K562 (cell line): ENCODE results near the gene ACKR3. TPM values are rescaled to one million over a fixed set of nuclear protein-coding genes. Genes with fewer than 3 reads are reported as not detected.

Source experiments
- ATAC-seq: fragments of 200-7000 bp; cut with Tn5 transposase; 3 replicates; pipeline ENCODE4 v1.9.1; 2020; ENCODE audit warnings: moderate library complexity
- BruUV-seq: library from RNA; stranded (reverse); fragments of 400-500 nt; replicated peaks from 2 replicates; lab custom pipeline; 2021; lab: Mats Ljungman, UMichigan
- CTCF ChIA-PET: fragments of 300-600 bp; formaldehyde crosslinking; extraction: SDS; loops from one replicate; lab custom pipeline; 2021; ENCODE audit warnings: low intra/inter-chr PET ratio; lab: Yijun Ruan, JAX
- POLR2A ChIA-PET: fragments of 300-600, 350-650 bp; sonication (Branson Sonifier 250); formaldehyde crosslinking; extraction: SDS; loops from one replicate; lab custom pipeline; 2021; ENCODE audit warnings: antibody characterized with exemption, inconsistent platforms; lab: Yijun Ruan, JAX
- DNase-seq, 4 experiments: peaks; one replicate each; pipeline versions ENCODE4 v3.0.0 to v3.0.0-alpha.2; 2011 to 2018; ENCODE audit warnings: low spot score in 3 of 4, mixed read lengths in 3 of 4; ENCODE audit errors: extremely low read depth in 1 of 4
- FAIRE-seq: peaks from 2 replicates; lab custom pipeline; 2011; peaks lifted over from hg19 to GRCh38; lab: Jason Lieb, UNC
- H2AFZ ChIP-seq: 2 replicates; pipeline ENCODE4 v1.6.0; 2011; ENCODE audit warnings: low read depth, low read length, control low read depth, inconsistent platforms
- H3K27ac ChIP-seq: fragments of 200-600 bp; 3 replicates; pipeline ENCODE4 v1.8.0; 2011; ENCODE audit warnings: low read depth, mild to moderate bottlenecking, control low read depth, inconsistent platforms, low read length, moderate library complexity, mixed read lengths; ENCODE audit errors: extremely low read depth
- H3K27me3 ChIP-seq, 2 experiments: fragments of 300-600 bp in 1 of 2; 2 replicates in 1 of 2; 3 replicates in 1 of 2; pipeline versions ENCODE4 v1.6.0 to v1.8.0; 2011; ENCODE audit warnings: inconsistent platforms in 2 of 2, low read length in 2 of 2, mild to moderate bottlenecking in 1 of 2, mixed read lengths in 1 of 2, moderate library complexity in 1 of 2; ENCODE audit not compliant: control insufficient read depth in 2 of 2, insufficient read depth in 2 of 2
- H3K36me3 ChIP-seq: fragments of 300-600 bp; 3 replicates; pipeline ENCODE4 v1.8.0; 2011; ENCODE audit warnings: mild to moderate bottlenecking, low read length, inconsistent platforms; ENCODE audit not compliant: control insufficient read depth, insufficient read depth
- H3K4me1 ChIP-seq, 2 experiments: fragments of 200-600 bp in 1 of 2; replicated peaks in 1 of 2; 2 replicates in 1 of 2; 3 replicates in 1 of 2; pipeline versions ENCODE4 v1.5.1 to v1.8.0; 2011; ENCODE audit warnings: inconsistent platforms in 2 of 2, low read length in 2 of 2, mild to moderate bottlenecking in 1 of 2, mixed read lengths in 1 of 2, moderate library complexity in 1 of 2; ENCODE audit not compliant: control insufficient read depth in 2 of 2, insufficient read depth in 2 of 2
- H3K4me2 ChIP-seq: 2 replicates; pipeline ENCODE4 v1.6.1; 2011; ENCODE audit warnings: low read length, control low read depth, inconsistent platforms, mixed read lengths; ENCODE audit not compliant: insufficient read depth
- H3K4me3 ChIP-seq: fragments of 200-600 bp; sonication (generic), shearing (Covaris generic); 2 replicates; pipeline ENCODE4 v1.5.1; 2016; ENCODE audit warnings: control low read depth, inconsistent platforms
- H3K79me2 ChIP-seq: fragments of 200-600 bp; 3 replicates; pipeline ENCODE4 v1.8.0; 2011; ENCODE audit warnings: low read length, inconsistent platforms; ENCODE audit not compliant: control insufficient read depth, insufficient read depth
- H3K9ac ChIP-seq, 2 experiments: 2 replicates each; pipeline versions ENCODE4 v1.6.0 to v1.6.1; 2011; ENCODE audit warnings: low read depth in 2 of 2, low read length in 2 of 2, control low read depth in 1 of 2, inconsistent platforms in 1 of 2, mild to moderate bottlenecking in 1 of 2, mixed read lengths in 1 of 2; ENCODE audit not compliant: insufficient read depth in 1 of 2
- H3K9me1 ChIP-seq: one replicate; pipeline ENCODE4 v1.6.0; 2011; ENCODE audit warnings: inconsistent platforms, mild to moderate bottlenecking, low read length, moderate library complexity; ENCODE audit not compliant: control insufficient read depth, insufficient read depth
- H3K9me3 ChIP-seq: replicated peaks from 2 replicates; pipeline ENCODE4 v1.5.1; 2011; ENCODE audit warnings: low read depth, low read length, inconsistent platforms; ENCODE audit not compliant: control insufficient read depth, insufficient read depth
- H4K20me1 ChIP-seq: replicated peaks from 2 replicates; pipeline ENCODE4 v1.6.1; 2011; ENCODE audit warnings: low read length, inconsistent platforms, mixed read lengths; ENCODE audit not compliant: control insufficient read depth, insufficient read depth
- ARHGAP35 ChIP-seq: fragments of 450-650 bp; IDR thresholded peaks from 2 replicates; pipeline ENCODE4 v1.6.1; 2018; ENCODE audit not compliant: partially characterized antibody
- CBX1 ChIP-seq: sonication (generic); IDR thresholded peaks from 2 replicates; pipeline ENCODE4 v1.6.1; 2016; ENCODE audit warnings: antibody characterized with exemption, low read depth, mild to moderate bottlenecking
- CBX2 ChIP-seq: fragments of 200-600 bp; sonication (generic); IDR thresholded peaks from one replicate; pipeline ENCODE4 v1.6.1; 2012; ENCODE audit warnings: mild to moderate bottlenecking, low read length, inconsistent platforms; ENCODE audit not compliant: insufficient read depth, poor library complexity, severe bottlenecking
- CLOCK ChIP-seq: fragments of 250-450 bp; sonication (Bioruptor Pico); IDR thresholded peaks from 2 replicates; pipeline ENCODE4 v1.4.0; 2020; ENCODE audit warnings: mild to moderate bottlenecking, moderate library complexity, borderline replicate concordance
- HIVEP1 ChIP-seq: fragments of 250-450 bp; sonication (Bioruptor Pico); IDR thresholded peaks from 2 replicates; pipeline ENCODE4 v1.4.0; 2020; ENCODE audit warnings: mild to moderate bottlenecking
- TEAD2 ChIP-seq: fragments of 450-650 bp; IDR thresholded peaks from 2 replicates; pipeline ENCODE4 v1.6.1; 2016; ENCODE audit warnings: missing genetic modification characterization, control low read depth, missing compliant biosample characterization
- THRA ChIP-seq: fragments of 450-650 bp; IDR thresholded peaks from 2 replicates; pipeline ENCODE4 v1.6.1; 2017; ENCODE audit warnings: mild to moderate bottlenecking, moderate library complexity
- ZNF354B ChIP-seq: fragments of 250-450 bp; sonication (Bioruptor Pico); IDR thresholded peaks from 2 replicates; pipeline ENCODE4 v1.4.0; 2020
- WGBS: fragments of 100-300 bp; shearing (Covaris generic); methylation state at CpG from one replicate; pipeline ENCODE4 v1.1.6; 2016; ENCODE audit warnings: low coverage, mixed read lengths; ENCODE audit not compliant: insufficient coverage; ENCODE audit errors: missing lambda C conversion rate; 5-methylcytosine and 5-hydroxymethylcytosine counted together
- in situ Hi-C: fragments of 300-500 bp; cut with MboI; formaldehyde crosslinking; loops from 4 replicates; pipeline ENCODE4 v1.15.0; 2018; ENCODE audit warnings: inconsistent platforms, mixed read lengths
- intact Hi-C: fragments of 100-400 bp; cut with micrococcal nuclease; formaldehyde crosslinking; loops from 2 replicates; pipeline ENCODE4 v1.14.2; 2022
- polyA plus RNA-seq, 8 experiments: library from polyadenylated mRNA; depleted of rRNA in 4 of 8; stranded (reverse) in 5 of 8; unstranded in 3 of 8; fragments of >200 nt; fragmentation: Nextera tagmentation in 2 of 8; fragmentation: Illumina TruSeq in 1 of 8; extraction: Ambion mirVana in 2 of 8; extraction: Trizol in 1 of 8; gene quantifications; 2 replicates each; pipeline versions ENCODE4 v1.2.1 to v1.2.3, GENCODE V29; 2011 to 2014; ENCODE audit warnings: inconsistent platforms in 1 of 8, missing spikeins in 1 of 8
- total RNA-seq, 7 experiments: library from RNA; depleted of rRNA in 6 of 7; stranded (reverse); fragments of >200 nt in 6 of 7; fragmentation: Illumina TruSeq in 2 of 7; extraction: Trizol in 2 of 7; gene quantifications; 2 replicates each; pipeline versions ENCODE4 v1.2.1 to v1.2.3, GENCODE V29; 2011 to 2021; ENCODE audit warnings: low replicate concordance in 1 of 7
- TF ChIP-seq, protein P1 (sequence below): fragments of 450-650 bp; IDR thresholded peaks from 2 replicates; pipeline ENCODE4 v1.6.1; 2016; ENCODE audit warnings: missing biosample characterization, missing genetic modification characterization

The ACKR3 gene
- total and polyA plus RNA-seq, 9 of the 15 experiments (the other 6 are each of a cell fraction or from before 2014, with no cell fraction given): 0.07 TPM; not detected in 8

DNA sequence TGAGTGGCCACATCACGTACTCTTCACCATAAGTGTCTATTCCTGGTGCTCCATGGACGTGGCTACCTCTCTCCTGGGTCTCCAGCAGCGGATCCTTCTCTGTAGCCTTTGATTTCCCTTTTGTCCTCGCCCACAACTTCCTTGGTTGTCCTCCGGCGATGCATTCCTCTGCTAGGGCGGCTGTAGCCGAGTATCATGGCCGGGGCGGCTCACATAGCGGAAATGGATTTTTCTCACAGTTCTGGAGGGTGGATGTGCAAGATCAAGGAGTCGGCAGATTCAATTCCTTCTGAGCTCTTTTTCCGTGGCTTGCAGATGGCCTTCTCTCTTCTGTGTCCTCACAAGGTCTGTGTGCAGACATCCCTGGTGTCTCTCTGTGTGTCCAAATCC is 35.7 kb downstream of the ACKR3 start:
- Histone ChIP-seq H3K27ac (no peak overlapping the region), H3K9me1 (no peaks in the 10 kb centered on the region), H4K20me1 (no peaks in the 10 kb centered on the region), H3K9ac (no peak overlapping the region), H2AFZ (no peak overlapping the region), H3K36me3 (no peaks in the 10 kb centered on the region), H3K27me3 (peaks cover 0 to 21% of the 10 kb centered on the region in 2 experiments; a peak in 3 of 5 replicates), H3K4me2 (no peak overlapping the region), H3K4me3 (no peak overlapping the region), H3K4me1 (no peaks in the 10 kb centered on the region; a peak in 1 of 5 replicates), H3K79me2 (no peaks in the 10 kb centered on the region), H3K9me3 (no peaks in the 10 kb centered on the region)
- WGBS: 0% methylated on average over 13 of the region's 13 CpGs
- POLR2A ChIA-PET: no interaction called here
- TF ChIP-seq THRA (no peak), ZNF354B (CRISPR knock-in tag) (no peak)
- BruUV-seq: no TSS peak
- intact Hi-C loops: no loop called here
- in situ Hi-C loops: no loop called here
- FAIRE-seq (no peak), DNase-seq (no peak), ATAC-seq (no peak)
- CTCF ChIA-PET: no interaction called here

- BruUV-seq: no TSS peak
- Histone ChIP-seq H3K4me2 (no peak overlapping the region), H3K9me3 (no peaks in the 10 kb centered on the region), H3K9me1 (no peaks in the 10 kb centered on the region), H3K27ac (no peak overlapping the region), H3K36me3 (no peaks in the 10 kb centered on the region), H3K4me3 (no peak overlapping the region), H2AFZ (no peak overlapping the region), H3K9ac (no peak overlapping the region), H3K27me3 (peaks cover 0 to 21% of the 10 kb centered on the region in 2 experiments; a peak in 3 of 5 replicates), H4K20me1 (no peaks in the 10 kb centered on the region), H3K4me1 (no peaks in the 10 kb centered on the region; a peak in 1 of 5 replicates), H3K79me2 (no peaks in the 10 kb centered on the region)
- 0% methylated on average over 7 of the region's 10 CpGs for WGBS
- FAIRE-seq: no peak
- POLR2A ChIA-PET: no interaction called here
- ATAC-seq: no peak
- in situ Hi-C loops (no loop called here), intact Hi-C loops (no loop called here)
- no peak for DNase-seq
- CTCF ChIA-PET: no interaction called here
- TF ChIP-seq TEAD2 (no peak), ARHGAP35 (no peak), CBX1 (no peak), CBX2 (no peak), CLOCK (CRISPR knock-in tag) (no peak), HIVEP1 (CRISPR knock-in tag) (no peak)
- TF ChIP-seq, protein P1, sequence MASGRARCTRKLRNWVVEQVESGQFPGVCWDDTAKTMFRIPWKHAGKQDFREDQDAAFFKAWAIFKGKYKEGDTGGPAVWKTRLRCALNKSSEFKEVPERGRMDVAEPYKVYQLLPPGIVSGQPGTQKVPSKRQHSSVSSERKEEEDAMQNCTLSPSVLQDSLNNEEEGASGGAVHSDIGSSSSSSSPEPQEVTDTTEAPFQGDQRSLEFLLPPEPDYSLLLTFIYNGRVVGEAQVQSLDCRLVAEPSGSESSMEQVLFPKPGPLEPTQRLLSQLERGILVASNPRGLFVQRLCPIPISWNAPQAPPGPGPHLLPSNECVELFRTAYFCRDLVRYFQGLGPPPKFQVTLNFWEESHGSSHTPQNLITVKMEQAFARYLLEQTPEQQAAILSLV (tag): no peak
These were observed 36.4 kb downstream of the ACKR3 start for GRCh38 chr2:236606023-236606422.
